Measurements from ENCODE around the gene CAVIN2.
A peak's percentile ranks its signal among the peaks of the same experiment; 100 is the strongest.

The CAVIN2 gene

GRCh38 chr2:191881982-191882816 is 35.3 kb upstream of the CAVIN2 start:
- H3K27me3 ChIP-seq (ENCODE audit: control insufficient read depth in 1 of 2, insufficient read depth in 2 of 2, low read length in 2 of 2) = no peaks in the 10 kb centered on the region
- H3K36me3 ChIP-seq (ENCODE audit: insufficient read depth, low read length) = no peaks in the 10 kb centered on the region
- H3K9me3 ChIP-seq (ENCODE audit: low read length) = no peaks in the 10 kb centered on the region
- H3K27ac ChIP-seq (ENCODE audit: low read depth, low read length) = no peak overlapping the region
- H3K9ac ChIP-seq (ENCODE audit: low read length) = no peak overlapping the region
- peaks cover 34% of the 10 kb centered on the region for H3K4me1 ChIP-seq (ENCODE audit: insufficient read depth, low read length)
- no peak overlapping the region for H3K4me3 ChIP-seq (ENCODE audit: low read depth in 1 of 2, low read length in 2 of 2)

- H3K27me3 ChIP-seq (ENCODE audit: control insufficient read depth in 1 of 2, insufficient read depth in 2 of 2, low read length in 2 of 2) = no peaks in the 10 kb centered on the region
- H3K36me3 ChIP-seq (ENCODE audit: insufficient read depth, low read length) = no peaks in the 10 kb centered on the region
- H3K4me3 ChIP-seq (ENCODE audit: low read depth in 1 of 2, low read length in 2 of 2) = no peak overlapping the region
- no peaks in the 10 kb centered on the region for H3K9me3 ChIP-seq (ENCODE audit: low read length)
- H3K9ac ChIP-seq (ENCODE audit: low read length) = no peak overlapping the region
- peaks cover 16% of the 10 kb centered on the region for H3K4me1 ChIP-seq (ENCODE audit: insufficient read depth, low read length)
- peak overlapping the region; percentile 60 for H3K27ac ChIP-seq (ENCODE audit: low read depth, low read length)
Observed at GRCh38 chr2:191878548-191879279, 31.8 kb upstream of the CAVIN2 start.

GRCh38 chr2:191877875-191878274 is 31.0 kb upstream of the CAVIN2 start:
- Histone ChIP-seq H3K27me3 (ENCODE audit: control insufficient read depth in 1 of 2, insufficient read depth in 2 of 2, low read length in 2 of 2) (no peaks in the 10 kb centered on the region), H3K9ac (ENCODE audit: low read length) (no peak overlapping the region), H3K4me3 (ENCODE audit: low read depth in 1 of 2, low read length in 2 of 2) (no peak overlapping the region)

GRCh38 chr2:191875859-191876258 is 29.0 kb upstream of the CAVIN2 start:
- Histone ChIP-seq H3K4me3 (ENCODE audit: low read depth in 1 of 2, low read length in 2 of 2) (no peak overlapping the region), H3K4me1 (ENCODE audit: insufficient read depth, low read length) (peaks cover 16% of the 10 kb centered on the region), H3K27me3 (ENCODE audit: control insufficient read depth in 1 of 2, insufficient read depth in 2 of 2, low read length in 2 of 2) (no peaks in the 10 kb centered on the region), H3K9ac (ENCODE audit: low read length) (no peak overlapping the region), H3K36me3 (ENCODE audit: insufficient read depth, low read length) (no peaks in the 10 kb centered on the region), H3K9me3 (ENCODE audit: low read length) (no peaks in the 10 kb centered on the region), H3K27ac (ENCODE audit: low read depth, low read length) (peak overlapping the region; percentile 67)

More at GRCh38 chr2:191877875-191878274, 31.0 kb upstream of the CAVIN2 start:
- peak overlapping the region; percentile 60 for H3K27ac ChIP-seq (ENCODE audit: low read depth, low read length)
- no peaks in the 10 kb centered on the region for H3K9me3 ChIP-seq (ENCODE audit: low read length)
- no peaks in the 10 kb centered on the region for H3K36me3 ChIP-seq (ENCODE audit: insufficient read depth, low read length)
- peaks cover 16% of the 10 kb centered on the region for H3K4me1 ChIP-seq (ENCODE audit: insufficient read depth, low read length)

GRCh38 chr2:191870744-191871143 is 23.9 kb upstream of the CAVIN2 start:
- Histone ChIP-seq H3K27me3 (ENCODE audit: control insufficient read depth in 1 of 2, insufficient read depth in 2 of 2, low read length in 2 of 2) (no peaks in the 10 kb centered on the region), H3K4me1 (ENCODE audit: insufficient read depth, low read length) (peaks cover 21% of the 10 kb centered on the region), H3K36me3 (ENCODE audit: insufficient read depth, low read length) (no peaks in the 10 kb centered on the region), H3K9ac (ENCODE audit: low read length) (no peak overlapping the region), H3K27ac (ENCODE audit: low read depth, low read length) (no peak overlapping the region), H3K9me3 (ENCODE audit: low read length) (no peaks in the 10 kb centered on the region), H3K4me3 (ENCODE audit: low read depth in 1 of 2, low read length in 2 of 2) (no peak overlapping the region)

GRCh38 chr2:191869781-191870180 is 22.9 kb upstream of the CAVIN2 start:
- Histone ChIP-seq H3K36me3 (ENCODE audit: insufficient read depth, low read length) (no peaks in the 10 kb centered on the region), H3K4me1 (ENCODE audit: insufficient read depth, low read length) (peaks cover 30% of the 10 kb centered on the region), H3K27ac (ENCODE audit: low read depth, low read length) (no peak overlapping the region), H3K9me3 (ENCODE audit: low read length) (no peaks in the 10 kb centered on the region), H3K4me3 (ENCODE audit: low read depth in 1 of 2, low read length in 2 of 2) (no peak overlapping the region), H3K9ac (ENCODE audit: low read length) (no peak overlapping the region), H3K27me3 (ENCODE audit: control insufficient read depth in 1 of 2, insufficient read depth in 2 of 2, low read length in 2 of 2) (no peaks in the 10 kb centered on the region)

GRCh38 chr2:191869178-191869577 is 22.3 kb upstream of the CAVIN2 start:
- peak overlapping the region; percentile 3 for H3K27ac ChIP-seq (ENCODE audit: low read depth, low read length)
- H3K9ac ChIP-seq (ENCODE audit: low read length) = no peak overlapping the region
- H3K27me3 ChIP-seq (ENCODE audit: control insufficient read depth in 1 of 2, insufficient read depth in 2 of 2, low read length in 2 of 2) = no peaks in the 10 kb centered on the region
- no peaks in the 10 kb centered on the region for H3K36me3 ChIP-seq (ENCODE audit: insufficient read depth, low read length)
- H3K4me1 ChIP-seq (ENCODE audit: insufficient read depth, low read length) = peaks cover 36% of the 10 kb centered on the region
- H3K9me3 ChIP-seq (ENCODE audit: low read length) = no peaks in the 10 kb centered on the region
- H3K4me3 ChIP-seq (ENCODE audit: low read depth in 1 of 2, low read length in 2 of 2) = no peak overlapping the region

GRCh38 chr2:191867507-191867847 is 20.6 kb upstream of the CAVIN2 start:
- H3K9ac ChIP-seq (ENCODE audit: low read length) = no peak overlapping the region
- H3K36me3 ChIP-seq (ENCODE audit: insufficient read depth, low read length) = no peaks in the 10 kb centered on the region
- H3K27ac ChIP-seq (ENCODE audit: low read depth, low read length) = peak overlapping the region; percentile 83
- H3K4me1 ChIP-seq (ENCODE audit: insufficient read depth, low read length) = peaks cover 53% of the 10 kb centered on the region
- no peaks in the 10 kb centered on the region for H3K27me3 ChIP-seq (ENCODE audit: control insufficient read depth in 1 of 2, insufficient read depth in 2 of 2, low read length in 2 of 2)
- H3K4me3 ChIP-seq (ENCODE audit: low read depth in 1 of 2, low read length in 2 of 2) = peak overlapping the region in 1 of 2 donors; percentile 10
- H3K9me3 ChIP-seq (ENCODE audit: low read length) = no peaks in the 10 kb centered on the region

GRCh38 chr2:191866675-191867506 is 20.0 kb upstream of the CAVIN2 start:
- no peak overlapping the region for H3K9ac ChIP-seq (ENCODE audit: low read length)
- no peaks in the 10 kb centered on the region for H3K27me3 ChIP-seq (ENCODE audit: control insufficient read depth in 1 of 2, insufficient read depth in 2 of 2, low read length in 2 of 2)
- H3K4me1 ChIP-seq (ENCODE audit: insufficient read depth, low read length) = peaks cover 54% of the 10 kb centered on the region
- peak overlapping the region; percentile 83 for H3K27ac ChIP-seq (ENCODE audit: low read depth, low read length)
- peak overlapping the region in 1 of 2 donors; percentile 10 for H3K4me3 ChIP-seq (ENCODE audit: low read depth in 1 of 2, low read length in 2 of 2)
- no peaks in the 10 kb centered on the region for H3K36me3 ChIP-seq (ENCODE audit: insufficient read depth, low read length)
- no peaks in the 10 kb centered on the region for H3K9me3 ChIP-seq (ENCODE audit: low read length)

GRCh38 chr2:191866195-191866594 is 19.3 kb upstream of the CAVIN2 start:
- Histone ChIP-seq H3K4me3 (ENCODE audit: low read depth in 1 of 2, low read length in 2 of 2) (no peak overlapping the region), H3K4me1 (ENCODE audit: insufficient read depth, low read length) (peaks cover 54% of the 10 kb centered on the region), H3K36me3 (ENCODE audit: insufficient read depth, low read length) (no peaks in the 10 kb centered on the region), H3K27me3 (ENCODE audit: control insufficient read depth in 1 of 2, insufficient read depth in 2 of 2, low read length in 2 of 2) (no peaks in the 10 kb centered on the region), H3K27ac (ENCODE audit: low read depth, low read length) (peak overlapping the region; percentile 83), H3K9me3 (ENCODE audit: low read length) (no peaks in the 10 kb centered on the region), H3K9ac (ENCODE audit: low read length) (no peak overlapping the region)
